ENCODE results near the gene CGB1. TPM values are rescaled to one million over a fixed set of nuclear protein-coding genes. Genes with fewer than 3 reads are reported as not detected.
A peak's percentile ranks its signal among the peaks of the same experiment; 100 is the strongest.

Gene CGB1
- total RNA-seq, 1 donor from 2014 or later: not detected

DNA sequence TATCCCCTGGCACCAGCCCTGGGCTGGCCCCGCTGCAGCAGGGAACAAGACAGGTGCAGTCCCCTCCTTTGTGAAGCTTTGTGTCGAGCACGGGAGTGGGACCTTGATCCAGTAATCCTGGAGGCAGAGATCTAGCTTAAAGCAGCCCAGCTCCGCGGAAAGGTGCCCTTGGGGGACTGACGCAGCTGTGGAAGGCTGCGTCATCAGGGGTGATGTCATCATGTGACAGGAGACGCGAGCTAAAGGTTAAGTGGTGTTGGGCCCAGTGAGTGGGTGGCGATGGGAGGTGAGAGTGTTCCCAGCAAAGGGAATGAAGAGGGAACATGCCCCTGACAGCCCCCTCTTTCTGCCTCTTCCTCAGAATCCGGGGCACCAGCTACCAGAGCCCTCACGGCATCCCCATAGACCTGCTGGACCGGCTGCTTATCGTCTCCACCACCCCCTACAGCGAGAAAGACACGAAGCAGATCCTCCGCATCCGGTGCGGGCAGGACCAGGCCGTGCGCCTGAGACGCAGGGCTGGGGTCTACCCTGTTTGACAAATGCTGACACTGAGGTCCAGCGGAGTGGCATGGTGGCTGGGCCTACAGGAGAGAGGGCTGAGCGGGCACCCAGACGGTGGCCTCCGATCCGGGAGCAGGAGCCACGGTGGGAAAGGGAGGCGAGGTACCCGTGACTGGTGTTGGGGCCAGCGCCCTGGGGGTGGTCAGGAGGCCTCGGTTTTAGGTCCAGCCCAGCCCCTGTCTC, 22.4 kb downstream of the CGB1 start:
- DNase-seq (ENCODE audit: low spot score, unreplicated experiment): no peak
- Mint-ChIP-seq H3K9me3 (ENCODE audit: low read depth) (no peaks in the 10 kb centered on the region), H3K27ac (no peak overlapping the region), H3K27me3 (peaks cover 15% of the 10 kb centered on the region), H3K4me3 (ENCODE audit: low read depth) (no peak overlapping the region), H3K36me3 (ENCODE audit: insufficient read depth) (peaks cover 15% of the 10 kb centered on the region), H3K4me1 (ENCODE audit: low read depth) (peaks cover 3% of the 10 kb centered on the region)
- TF ChIP-seq, protein P1, sequence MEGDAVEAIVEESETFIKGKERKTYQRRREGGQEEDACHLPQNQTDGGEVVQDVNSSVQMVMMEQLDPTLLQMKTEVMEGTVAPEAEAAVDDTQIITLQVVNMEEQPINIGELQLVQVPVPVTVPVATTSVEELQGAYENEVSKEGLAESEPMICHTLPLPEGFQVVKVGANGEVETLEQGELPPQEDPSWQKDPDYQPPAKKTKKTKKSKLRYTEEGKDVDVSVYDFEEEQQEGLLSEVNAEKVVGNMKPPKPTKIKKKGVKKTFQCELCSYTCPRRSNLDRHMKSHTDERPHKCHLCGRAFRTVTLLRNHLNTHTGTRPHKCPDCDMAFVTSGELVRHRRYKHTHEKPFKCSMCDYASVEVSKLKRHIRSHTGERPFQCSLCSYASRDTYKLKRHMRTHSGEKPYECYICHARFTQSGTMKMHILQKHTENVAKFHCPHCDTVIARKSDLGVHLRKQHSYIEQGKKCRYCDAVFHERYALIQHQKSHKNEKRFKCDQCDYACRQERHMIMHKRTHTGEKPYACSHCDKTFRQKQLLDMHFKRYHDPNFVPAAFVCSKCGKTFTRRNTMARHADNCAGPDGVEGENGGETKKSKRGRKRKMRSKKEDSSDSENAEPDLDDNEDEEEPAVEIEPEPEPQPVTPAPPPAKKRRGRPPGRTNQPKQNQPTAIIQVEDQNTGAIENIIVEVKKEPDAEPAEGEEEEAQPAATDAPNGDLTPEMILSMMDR (IDR thresholded peaks at IDR 0.05; ENCODE audit: unreplicated experiment): no peak

DNA sequence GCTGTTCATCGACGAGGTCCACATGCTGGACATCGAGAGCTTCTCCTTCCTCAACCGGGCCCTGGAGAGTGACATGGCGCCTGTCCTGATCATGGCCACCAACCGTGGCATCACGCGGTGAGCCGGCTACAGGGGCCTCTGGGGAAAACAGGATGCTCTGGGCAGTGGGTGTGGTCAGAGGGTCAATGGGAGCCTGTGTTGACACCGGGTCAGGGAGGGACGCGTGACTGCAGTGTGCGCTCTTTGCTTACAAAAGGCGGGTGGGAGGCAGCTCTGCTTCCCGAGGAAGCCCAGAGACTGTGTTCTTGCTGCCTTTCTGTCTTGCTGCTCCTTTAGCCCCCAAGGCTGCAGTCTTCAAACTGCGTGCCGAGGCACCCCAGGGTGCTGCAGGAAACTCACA, 25.5 kb downstream of the CGB1 start:
- H3K36me3 Mint-ChIP-seq (ENCODE audit: insufficient read depth): peaks cover 18% of the 10 kb centered on the region
- no peak for DNase-seq (ENCODE audit: low spot score, unreplicated experiment)
- H3K9me3 Mint-ChIP-seq (ENCODE audit: low read depth): no peaks in the 10 kb centered on the region
- no peaks in the 10 kb centered on the region for H3K4me1 Mint-ChIP-seq (ENCODE audit: low read depth)
- no peaks in the 10 kb centered on the region for H3K27me3 Mint-ChIP-seq
- H3K4me3 Mint-ChIP-seq (ENCODE audit: low read depth): no peak overlapping the region
- TF ChIP-seq, protein P1 (IDR thresholded peaks at IDR 0.05; ENCODE audit: unreplicated experiment): no peak
- H3K27ac Mint-ChIP-seq: no peak overlapping the region

DNA sequence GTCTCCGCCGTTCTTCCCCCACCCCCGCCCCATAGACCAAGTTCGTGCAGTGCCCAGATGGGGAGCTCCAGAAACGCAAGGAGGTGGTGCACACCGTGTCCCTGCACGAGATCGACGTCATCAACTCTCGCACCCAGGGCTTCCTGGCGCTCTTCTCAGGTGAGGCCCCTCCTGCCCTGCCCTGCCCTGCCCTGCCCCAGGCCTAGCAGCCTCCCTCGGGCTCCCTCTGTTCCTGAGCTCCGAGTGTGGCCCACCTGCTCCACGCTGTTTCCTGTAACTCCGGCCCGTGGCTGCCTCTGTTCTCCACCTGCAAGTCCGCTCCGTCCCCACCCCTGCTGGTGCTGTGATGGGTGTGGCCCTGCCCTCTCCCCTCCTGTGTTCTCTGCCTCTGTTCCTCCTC, 26.2 kb downstream of the CGB1 start:
- H3K4me3 Mint-ChIP-seq (ENCODE audit: low read depth): no peak overlapping the region
- no peaks in the 10 kb centered on the region for H3K4me1 Mint-ChIP-seq (ENCODE audit: low read depth)
- H3K36me3 Mint-ChIP-seq (ENCODE audit: insufficient read depth): peaks cover 13% of the 10 kb centered on the region
- DNase-seq (ENCODE audit: low spot score, unreplicated experiment): no peak
- peak overlapping the region; percentile 65 for H3K27ac Mint-ChIP-seq
- TF ChIP-seq, protein P1 (IDR thresholded peaks at IDR 0.05; ENCODE audit: unreplicated experiment): no peak
- no peaks in the 10 kb centered on the region for H3K27me3 Mint-ChIP-seq
- no peaks in the 10 kb centered on the region for H3K9me3 Mint-ChIP-seq (ENCODE audit: low read depth)

DNA sequence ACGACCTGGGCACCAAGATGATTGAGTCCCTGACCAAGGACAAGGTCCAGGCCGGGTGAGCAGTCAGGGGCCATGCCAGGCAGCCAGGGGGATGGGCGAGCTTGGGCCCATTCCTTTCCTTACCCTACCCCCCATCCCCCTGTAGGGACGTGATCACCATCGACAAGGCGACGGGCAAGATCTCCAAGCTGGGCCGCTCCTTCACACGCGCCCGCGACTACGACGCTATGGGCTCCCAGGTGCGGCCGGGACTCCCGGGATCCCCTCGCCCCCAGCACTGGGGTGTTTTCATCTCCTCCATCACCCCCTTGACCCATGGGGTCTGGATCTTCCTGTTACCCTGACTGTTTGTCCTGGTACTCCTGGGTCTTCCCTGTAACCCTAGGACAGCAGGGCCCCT, 26.9 kb downstream of the CGB1 start:
- H3K9me3 Mint-ChIP-seq (ENCODE audit: low read depth): no peaks in the 10 kb centered on the region
- TF ChIP-seq, protein P1 (IDR thresholded peaks at IDR 0.05; ENCODE audit: unreplicated experiment): no peak
- H3K4me3 Mint-ChIP-seq (ENCODE audit: low read depth): no peak overlapping the region
- H3K27me3 Mint-ChIP-seq: no peaks in the 10 kb centered on the region
- DNase-seq (ENCODE audit: low spot score, unreplicated experiment): no peak
- H3K36me3 Mint-ChIP-seq (ENCODE audit: insufficient read depth): peaks cover 14% of the 10 kb centered on the region
- H3K27ac Mint-ChIP-seq: no peak overlapping the region
- H3K4me1 Mint-ChIP-seq (ENCODE audit: low read depth): no peaks in the 10 kb centered on the region

DNA sequence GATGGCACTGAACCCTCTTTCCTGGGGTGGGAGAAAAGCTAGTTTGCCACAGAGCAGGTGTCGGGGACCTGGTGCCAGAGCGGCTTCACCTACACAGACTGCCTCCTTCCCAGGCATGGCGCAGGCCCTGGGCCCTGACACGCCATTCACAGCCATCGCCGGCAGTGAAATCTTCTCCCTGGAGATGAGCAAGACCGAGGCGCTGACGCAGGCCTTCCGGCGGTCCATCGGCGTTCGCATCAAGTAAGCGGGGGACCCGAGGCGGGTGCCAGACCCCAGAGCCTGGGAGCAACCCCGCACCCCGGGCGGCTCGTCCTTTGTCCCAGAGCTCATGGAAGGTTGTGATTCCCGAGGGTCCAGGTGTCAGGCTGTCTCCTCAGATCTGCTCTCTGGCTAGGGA, 29.8 kb downstream of the CGB1 start:
- TF ChIP-seq, protein P1 (IDR thresholded peaks at IDR 0.05; ENCODE audit: unreplicated experiment): no peak
- no peak for DNase-seq (ENCODE audit: low spot score, unreplicated experiment)
- Mint-ChIP-seq H3K27me3 (no peaks in the 10 kb centered on the region), H3K9me3 (ENCODE audit: low read depth) (no peaks in the 10 kb centered on the region), H3K4me1 (ENCODE audit: low read depth) (no peaks in the 10 kb centered on the region), H3K36me3 (ENCODE audit: insufficient read depth) (peaks cover 10% of the 10 kb centered on the region), H3K4me3 (ENCODE audit: low read depth) (no peak overlapping the region), H3K27ac (no peak overlapping the region)
